Activated effector memory CD4-positive, alpha-beta T cell treated with anti-CD3 and anti-CD28 coated beads, Interleukin-2, amount 50 U/mL, for 16 hours (primary cell): Measurements from ENCODE around the gene TPCN1.

Experiments
- DNase-seq: peaks from one replicate; pipeline ENCODE4 v3.0.0-alpha.2; 2020

TPCN1 gene

GRCh38 chr12:113347107-113347506, 125.8 kb downstream of the TPCN1 start:
- no peak for DNase-seq

DNA sequence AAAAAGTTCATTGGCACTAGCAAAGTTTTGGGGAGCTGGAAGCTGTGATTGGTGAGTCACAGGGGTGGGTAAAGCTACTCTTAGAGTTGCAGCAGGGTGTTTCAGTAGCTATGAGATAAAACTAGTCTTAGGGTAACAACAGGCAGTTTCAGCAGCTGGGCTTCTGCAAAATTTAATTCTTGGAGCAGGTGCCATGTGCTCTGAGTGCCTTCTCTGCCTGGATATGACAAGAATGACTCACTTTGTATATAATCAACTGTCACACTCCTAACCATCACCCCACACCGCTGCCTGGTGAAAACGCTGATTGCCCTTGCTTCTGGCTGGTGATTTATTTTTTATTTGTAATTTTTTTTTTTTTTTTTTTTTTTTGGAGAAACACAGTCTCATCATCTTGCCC, 126.6 kb downstream of the TPCN1 start:
- DNase-seq: no peak
